Natural killer cell (primary cell): ENCODE data around the gene AFAP1. TPM values are rescaled to one million over a fixed set of nuclear protein-coding genes. Genes with fewer than 3 reads are reported as not detected.
A peak's percentile ranks its signal among the peaks of the same experiment; 100 is the strongest.

Source experiments
- ATAC-seq, 3 donors: fragments of 150-1000 bp in 2 of 3; fragments of 200-7000 bp in 1 of 3; cut with Tn5 transposase; 1 replicate in 1 of 3; 2 replicates in 2 of 3; pipeline ENCODE4 v1.10.0; 2021; ENCODE audit warnings: mild to moderate bottlenecking in 2 of 3, moderate library complexity in 2 of 3
- DNase-seq, 2 donors: peaks; one replicate each; pipeline versions ENCODE4 v3.0.0 to v3.0.0-alpha.2; 2013 to 2021; ENCODE audit warnings: mixed read lengths in 1 of 2
- H3K27ac ChIP-seq: one replicate; pipeline ENCODE4 v1.5.1; 2013; ENCODE audit warnings: mild to moderate bottlenecking, low read length
- H3K27me3 ChIP-seq: one replicate; pipeline ENCODE4 v1.6.1; 2013; ENCODE audit warnings: low read length; ENCODE audit not compliant: control insufficient read depth, insufficient read depth
- H3K36me3 ChIP-seq: one replicate; pipeline ENCODE4 v1.6.1; 2013; ENCODE audit warnings: low read length; ENCODE audit not compliant: control insufficient read depth, insufficient read depth
- H3K4me1 ChIP-seq: one replicate; pipeline ENCODE4 v1.6.1; 2013; ENCODE audit warnings: low read length; ENCODE audit not compliant: control insufficient read depth, insufficient read depth
- H3K4me3 ChIP-seq: one replicate; pipeline ENCODE4 v1.5.1; 2013; ENCODE audit warnings: low read length
- H3K9me3 ChIP-seq: one replicate; pipeline ENCODE4 v1.6.1; 2013; ENCODE audit warnings: low read length; ENCODE audit not compliant: control insufficient read depth, insufficient read depth
- H3K27ac Mint-ChIP-seq, 2 donors: one replicate each; pipeline ENCODE4 v1.8.0; 2022; ENCODE audit warnings: mild to moderate bottlenecking in 2 of 2, mixed read lengths in 2 of 2, moderate library complexity in 1 of 2
- H3K27me3 Mint-ChIP-seq, 2 donors: one replicate each; pipeline ENCODE4 v1.8.0; 2022; ENCODE audit warnings: low read depth in 2 of 2, mixed read lengths in 2 of 2
- H3K36me3 Mint-ChIP-seq: one replicate; pipeline ENCODE4 v1.8.0; 2022; ENCODE audit warnings: mixed read lengths
- H3K4me1 Mint-ChIP-seq, 2 donors: one replicate each; pipeline ENCODE4 v1.8.0; 2022; ENCODE audit warnings: mixed read lengths in 2 of 2
- H3K4me3 Mint-ChIP-seq: one replicate; pipeline ENCODE4 v1.8.0; 2022; ENCODE audit warnings: mild to moderate bottlenecking, moderate library complexity, mixed read lengths
- H3K9me3 Mint-ChIP-seq, 2 donors: one replicate each; pipeline ENCODE4 v1.8.0; 2022; ENCODE audit warnings: mixed read lengths in 2 of 2
- WGBS: methylation state at CpG from one replicate; pipeline ENCODE4 v1.1.7; 2013; ENCODE audit warnings: missing lambda C conversion rate; ENCODE audit not compliant: insufficient coverage; 5-methylcytosine and 5-hydroxymethylcytosine counted together
- intact Hi-C: fragments of 100-400 bp; cut with micrococcal nuclease; formaldehyde crosslinking; loops from one replicate; pipeline ENCODE4 v1.14.2; 2022
- total RNA-seq, 4 donors: library from RNA; stranded (reverse); fragments of 120-200 nt in 1 of 4; gene quantifications; one replicate each; pipeline versions ENCODE4 v1.2.3 to v1.2.4, GENCODE V29; 2013 to 2022
- TF ChIP-seq, protein P1 (sequence below): fragments of 200-600 bp; IDR thresholded peaks from one replicate; pipeline ENCODE4 v1.8.0; 2022; ENCODE audit warnings: antibody characterized with exemption

Gene AFAP1
- total RNA-seq, 3 donors from 2014 or later (not counting 1 experiment from before 2014, with no cell fraction given): 4.9 to 12.5 (median 9.5) TPM

DNA sequence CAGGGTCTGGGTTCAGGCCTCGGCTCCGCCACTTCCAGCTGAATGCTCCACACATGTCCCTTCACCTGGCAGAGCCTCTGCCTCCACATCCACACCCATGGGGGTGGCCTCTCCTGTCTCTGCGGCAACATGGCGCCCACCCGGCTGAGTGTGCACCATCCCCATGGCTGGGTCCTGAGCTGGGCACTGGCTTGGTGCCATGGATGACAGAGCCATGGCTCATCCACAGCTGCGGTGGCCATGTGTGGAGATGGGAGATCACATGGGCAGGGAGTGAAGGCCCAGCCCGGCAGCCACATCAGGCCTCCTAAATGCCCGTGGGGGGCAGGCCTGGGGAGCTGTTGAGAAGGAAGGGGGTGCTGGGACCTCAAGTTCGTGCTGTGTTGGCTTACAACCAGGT lies 213.7 kb downstream of the AFAP1 start:
- ATAC-seq (no peak), DNase-seq (no peak)
- intact Hi-C loops: no loop called here
- Histone ChIP-seq H3K9me3 (no peaks in the 10 kb centered on the region), H3K27me3 (no peaks in the 10 kb centered on the region), H3K4me3 (no peak overlapping the region), H3K27ac (no peak overlapping the region), H3K4me1 (no peaks in the 10 kb centered on the region), H3K36me3 (no peaks in the 10 kb centered on the region)
- H3K4me3 Mint-ChIP-seq: no peak overlapping the region
- peaks cover 5 to 7% of the 10 kb centered on the region in 2 donors for H3K27me3 Mint-ChIP-seq
- no peak overlapping the region for H3K27ac Mint-ChIP-seq
- H3K36me3 Mint-ChIP-seq: no peaks in the 10 kb centered on the region
- peaks cover 5 to 9% of the 10 kb centered on the region in 2 donors for H3K9me3 Mint-ChIP-seq
- H3K4me1 Mint-ChIP-seq: peaks cover 3 to 10% of the 10 kb centered on the region in 2 donors
- WGBS: 89% methylated on average over 9 of the region's 9 CpGs
- TF ChIP-seq, protein P1, sequence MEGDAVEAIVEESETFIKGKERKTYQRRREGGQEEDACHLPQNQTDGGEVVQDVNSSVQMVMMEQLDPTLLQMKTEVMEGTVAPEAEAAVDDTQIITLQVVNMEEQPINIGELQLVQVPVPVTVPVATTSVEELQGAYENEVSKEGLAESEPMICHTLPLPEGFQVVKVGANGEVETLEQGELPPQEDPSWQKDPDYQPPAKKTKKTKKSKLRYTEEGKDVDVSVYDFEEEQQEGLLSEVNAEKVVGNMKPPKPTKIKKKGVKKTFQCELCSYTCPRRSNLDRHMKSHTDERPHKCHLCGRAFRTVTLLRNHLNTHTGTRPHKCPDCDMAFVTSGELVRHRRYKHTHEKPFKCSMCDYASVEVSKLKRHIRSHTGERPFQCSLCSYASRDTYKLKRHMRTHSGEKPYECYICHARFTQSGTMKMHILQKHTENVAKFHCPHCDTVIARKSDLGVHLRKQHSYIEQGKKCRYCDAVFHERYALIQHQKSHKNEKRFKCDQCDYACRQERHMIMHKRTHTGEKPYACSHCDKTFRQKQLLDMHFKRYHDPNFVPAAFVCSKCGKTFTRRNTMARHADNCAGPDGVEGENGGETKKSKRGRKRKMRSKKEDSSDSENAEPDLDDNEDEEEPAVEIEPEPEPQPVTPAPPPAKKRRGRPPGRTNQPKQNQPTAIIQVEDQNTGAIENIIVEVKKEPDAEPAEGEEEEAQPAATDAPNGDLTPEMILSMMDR: no peak

DNA sequence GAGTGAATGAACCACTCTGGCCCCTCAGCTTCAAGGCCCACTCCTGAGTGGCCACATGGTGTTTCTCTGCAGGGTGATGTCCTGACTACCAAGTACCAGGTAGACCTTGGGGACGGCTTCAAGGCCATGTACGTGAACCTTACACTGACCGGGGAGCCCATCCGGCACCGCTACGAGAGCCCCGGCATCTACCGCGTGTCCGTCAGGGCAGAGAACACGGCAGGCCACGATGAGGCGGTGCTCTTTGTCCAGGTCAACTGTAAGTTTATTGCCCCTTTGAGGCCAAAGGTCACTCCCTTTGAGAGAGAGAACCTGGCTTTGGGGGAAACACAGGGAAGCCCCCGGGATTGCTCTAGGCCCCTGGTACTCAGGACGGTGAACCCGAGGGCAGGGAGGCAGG lies 216.0 kb downstream of the AFAP1 start:
- Mint-ChIP-seq H3K36me3 (no peaks in the 10 kb centered on the region), H3K4me1 (peaks cover 14 to 18% of the 10 kb centered on the region in 2 donors), H3K4me3 (no peak overlapping the region), H3K27ac (peak overlapping the region in 1 of 2 donors; percentile 74), H3K27me3 (peaks cover 15 to 18% of the 10 kb centered on the region in 2 donors), H3K9me3 (peaks cover 5 to 9% of the 10 kb centered on the region in 2 donors)
- peaks cover 7% of the 10 kb centered on the region for H3K4me1 ChIP-seq
- H3K9me3 ChIP-seq: no peaks in the 10 kb centered on the region
- H3K4me3 ChIP-seq: no peak overlapping the region
- ATAC-seq (no peak), DNase-seq (no peak)
- H3K36me3 ChIP-seq: no peaks in the 10 kb centered on the region
- WGBS: 99% methylated on average over 16 of the region's 16 CpGs
- H3K27me3 ChIP-seq: peaks cover 7% of the 10 kb centered on the region
- intact Hi-C loops: no loop called here
- H3K27ac ChIP-seq: no peak overlapping the region
- TF ChIP-seq, protein P1: no peak

DNA sequence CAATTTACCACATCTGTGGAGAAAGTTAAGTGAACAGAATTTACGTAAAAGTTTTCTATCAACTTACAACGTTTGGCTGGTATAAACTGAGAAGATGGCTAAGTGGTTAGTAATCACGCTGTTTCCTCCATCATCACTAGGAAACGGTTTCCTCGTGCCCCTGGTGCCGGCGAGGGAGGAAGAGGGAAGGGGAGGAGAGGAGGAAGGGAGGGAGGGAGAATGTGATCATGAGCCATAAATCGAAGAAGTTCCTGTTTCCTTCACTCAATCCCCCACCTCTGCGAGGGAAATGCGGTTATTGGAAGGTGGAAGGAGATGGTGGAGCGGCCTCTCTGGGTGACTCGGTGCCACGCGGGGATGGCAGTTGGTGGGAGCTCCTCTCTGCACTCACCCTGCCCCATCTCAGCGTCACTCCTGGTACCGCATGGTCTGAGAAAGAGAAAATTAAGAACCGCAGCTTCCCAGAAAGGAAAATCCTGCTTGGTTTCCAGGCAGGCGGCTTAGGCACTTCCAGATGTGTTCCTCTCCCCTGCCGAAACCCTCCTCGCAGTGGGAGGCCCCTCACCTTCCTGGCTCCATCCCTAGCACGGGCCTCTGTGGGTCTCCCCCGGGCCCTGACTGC lies 216.8 kb downstream of the AFAP1 start:
- no peak overlapping the region for H3K4me3 Mint-ChIP-seq
- no peak overlapping the region for H3K27ac Mint-ChIP-seq
- peaks cover 21 to 26% of the 10 kb centered on the region in 2 donors for H3K4me1 Mint-ChIP-seq
- WGBS: 55% methylated on average over 8 of the region's 22 CpGs
- H3K36me3 Mint-ChIP-seq: no peaks in the 10 kb centered on the region
- H3K9me3 ChIP-seq: no peaks in the 10 kb centered on the region
- peaks cover 7% of the 10 kb centered on the region for H3K27me3 ChIP-seq
- H3K4me1 ChIP-seq: peaks cover 7% of the 10 kb centered on the region
- H3K36me3 ChIP-seq: no peaks in the 10 kb centered on the region
- no peak overlapping the region for H3K4me3 ChIP-seq
- no peak overlapping the region for H3K27ac ChIP-seq
- ATAC-seq (no peak), DNase-seq (no peak)
- intact Hi-C loops: no loop called here
- peaks cover 5 to 9% of the 10 kb centered on the region in 2 donors for H3K9me3 Mint-ChIP-seq
- H3K27me3 Mint-ChIP-seq: peaks cover 15 to 18% of the 10 kb centered on the region in 2 donors
- TF ChIP-seq, protein P1: no peak
